Measurements from ENCODE around the gene ELMO1.

ELMO1 gene

GRCh38 chr7:37419496-37419895 lies 29.2 kb downstream of the ELMO1 start:
- Histone ChIP-seq H4K8ac (ENCODE audit: low read depth, low read length) (no peak overlapping the region), H3K4ac (ENCODE audit: low read depth, low read length) (no peak overlapping the region), H3K36me3 (ENCODE audit: control insufficient read depth in 1 of 2, insufficient read depth in 2 of 2, low read length in 2 of 2) (peaks cover 0 to 3% of the 10 kb centered on the region in 2 experiments), H3K79me2 (ENCODE audit: control insufficient read depth, insufficient read depth, low read length, poor library complexity) (no peaks in the 10 kb centered on the region), H4K12ac (ENCODE audit: low read depth, low read length) (no peak overlapping the region), H3K4me1 (ENCODE audit: control insufficient read depth in 1 of 2, insufficient read depth in 2 of 2, low read length in 2 of 2) (peaks cover 0 to 2% of the 10 kb centered on the region in 2 experiments), H3K27ac (ENCODE audit: low read depth, low read length) (no peak overlapping the region), H3K4me3 (ENCODE audit: low read depth, low read length) (no peak overlapping the region), H3K9me3 (ENCODE audit: insufficient read depth, low read depth, low read length) (no peaks in the 10 kb centered on the region), H3K9ac (ENCODE audit: low read length) (no peak overlapping the region), H3K23ac (ENCODE audit: low read length) (no peak overlapping the region), H3K27me3 (ENCODE audit: insufficient read depth, low read length) (no peaks in the 10 kb centered on the region), H3K14ac (ENCODE audit: low read length) (no peak overlapping the region), H2BK5ac (ENCODE audit: low read depth, low read length, poor library complexity) (no peak overlapping the region), H2AFZ (ENCODE audit: insufficient read depth, low read length, poor library complexity) (no peak overlapping the region), H2AK5ac (ENCODE audit: low read length) (no peak overlapping the region), H4K91ac (ENCODE audit: low read depth, low read length) (no peak overlapping the region), H2BK12ac (ENCODE audit: low read length) (no peak overlapping the region), H3K79me1 (ENCODE audit: low read length) (no peaks in the 10 kb centered on the region), H2BK120ac (ENCODE audit: insufficient read depth, low read length, poor library complexity) (no peak overlapping the region), H3K4me2 (ENCODE audit: low read length) (no peak overlapping the region), H3K18ac (ENCODE audit: low read length) (no peak overlapping the region)
- no peak for DNase-seq

GRCh38 chr7:37418381-37418780 lies 30.3 kb downstream of the ELMO1 start:
- no CpG with 5 or more reads among the region's 6 CpGs for WGBS (ENCODE audit: extremely low coverage, insufficient coverage, insufficient read length)

GRCh38 chr7:37417107-37417474 lies 31.6 kb downstream of the ELMO1 start:
- no peak overlapping the region for H2BK12ac ChIP-seq (ENCODE audit: low read length)
- peaks cover 0 to 2% of the 10 kb centered on the region in 2 experiments for H3K4me1 ChIP-seq (ENCODE audit: control insufficient read depth in 1 of 2, insufficient read depth in 2 of 2, low read length in 2 of 2)
- H4K8ac ChIP-seq (ENCODE audit: low read depth, low read length): no peak overlapping the region
- H3K27me3 ChIP-seq (ENCODE audit: insufficient read depth, low read length): no peaks in the 10 kb centered on the region
- H4K91ac ChIP-seq (ENCODE audit: low read depth, low read length): no peak overlapping the region
- H2AFZ ChIP-seq (ENCODE audit: insufficient read depth, low read length, poor library complexity): no peak overlapping the region
- H4K12ac ChIP-seq (ENCODE audit: low read depth, low read length): no peak overlapping the region
- no peak overlapping the region for H3K4me2 ChIP-seq (ENCODE audit: low read length)
- H3K4ac ChIP-seq (ENCODE audit: low read depth, low read length): no peak overlapping the region
- no peak overlapping the region for H3K23ac ChIP-seq (ENCODE audit: low read length)
- no peak overlapping the region for H3K27ac ChIP-seq (ENCODE audit: low read depth, low read length)
- H3K79me1 ChIP-seq (ENCODE audit: low read length): no peaks in the 10 kb centered on the region
- H2BK5ac ChIP-seq (ENCODE audit: low read depth, low read length, poor library complexity): no peak overlapping the region
- DNase-seq: no peak
- H3K79me2 ChIP-seq (ENCODE audit: control insufficient read depth, insufficient read depth, low read length, poor library complexity): no peaks in the 10 kb centered on the region
- no peak overlapping the region for H2AK5ac ChIP-seq (ENCODE audit: low read length)
- H3K36me3 ChIP-seq (ENCODE audit: control insufficient read depth in 1 of 2, insufficient read depth in 2 of 2, low read length in 2 of 2): peaks cover 0 to 9% of the 10 kb centered on the region in 2 experiments
- H3K9me3 ChIP-seq (ENCODE audit: insufficient read depth, low read depth, low read length): no peaks in the 10 kb centered on the region
- H3K4me3 ChIP-seq (ENCODE audit: low read depth, low read length): no peak overlapping the region
- WGBS (ENCODE audit: extremely low coverage, insufficient coverage, insufficient read length): no CpG with 5 or more reads among the region's 10 CpGs
- H3K18ac ChIP-seq (ENCODE audit: low read length): no peak overlapping the region
- no peak overlapping the region for H2BK120ac ChIP-seq (ENCODE audit: insufficient read depth, low read length, poor library complexity)
- no peak overlapping the region for H3K14ac ChIP-seq (ENCODE audit: low read length)
- H3K9ac ChIP-seq (ENCODE audit: low read length): no peak overlapping the region

More at GRCh38 chr7:37418381-37418780, 30.3 kb downstream of the ELMO1 start:
- Histone ChIP-seq H3K27me3 (ENCODE audit: insufficient read depth, low read length) (no peaks in the 10 kb centered on the region), H3K36me3 (ENCODE audit: control insufficient read depth in 1 of 2, insufficient read depth in 2 of 2, low read length in 2 of 2) (peaks cover 0 to 5% of the 10 kb centered on the region in 2 experiments), H4K12ac (ENCODE audit: low read depth, low read length) (no peak overlapping the region), H3K4me1 (ENCODE audit: control insufficient read depth in 1 of 2, insufficient read depth in 2 of 2, low read length in 2 of 2) (peaks cover 0 to 2% of the 10 kb centered on the region in 2 experiments), H3K79me2 (ENCODE audit: control insufficient read depth, insufficient read depth, low read length, poor library complexity) (no peaks in the 10 kb centered on the region), H2BK120ac (ENCODE audit: insufficient read depth, low read length, poor library complexity) (no peak overlapping the region), H3K79me1 (ENCODE audit: low read length) (no peaks in the 10 kb centered on the region), H3K14ac (ENCODE audit: low read length) (no peak overlapping the region), H3K9me3 (ENCODE audit: insufficient read depth, low read depth, low read length) (no peaks in the 10 kb centered on the region), H3K9ac (ENCODE audit: low read length) (no peak overlapping the region), H2AFZ (ENCODE audit: insufficient read depth, low read length, poor library complexity) (no peak overlapping the region), H3K23ac (ENCODE audit: low read length) (no peak overlapping the region), H3K4ac (ENCODE audit: low read depth, low read length) (no peak overlapping the region), H3K18ac (ENCODE audit: low read length) (peak overlapping the region; percentile 11), H2BK12ac (ENCODE audit: low read length) (no peak overlapping the region), H4K8ac (ENCODE audit: low read depth, low read length) (no peak overlapping the region), H4K91ac (ENCODE audit: low read depth, low read length) (no peak overlapping the region), H2AK5ac (ENCODE audit: low read length) (no peak overlapping the region), H3K27ac (ENCODE audit: low read depth, low read length) (no peak overlapping the region), H2BK5ac (ENCODE audit: low read depth, low read length, poor library complexity) (no peak overlapping the region), H3K4me2 (ENCODE audit: low read length) (no peak overlapping the region), H3K4me3 (ENCODE audit: low read depth, low read length) (no peak overlapping the region)
- peak in 1 of 2 donors; percentile 10 for DNase-seq

- no peak overlapping the region for H3K14ac ChIP-seq (ENCODE audit: low read length)
- H3K27ac ChIP-seq (ENCODE audit: low read depth, low read length): no peak overlapping the region
- no peaks in the 10 kb centered on the region for H3K27me3 ChIP-seq (ENCODE audit: insufficient read depth, low read length)
- H3K23ac ChIP-seq (ENCODE audit: low read length): no peak overlapping the region
- no peaks in the 10 kb centered on the region for H3K79me1 ChIP-seq (ENCODE audit: low read length)
- H2AK5ac ChIP-seq (ENCODE audit: low read length): no peak overlapping the region
- H2BK120ac ChIP-seq (ENCODE audit: insufficient read depth, low read length, poor library complexity): no peak overlapping the region
- no peak overlapping the region for H2BK12ac ChIP-seq (ENCODE audit: low read length)
- no peak overlapping the region for H2AFZ ChIP-seq (ENCODE audit: insufficient read depth, low read length, poor library complexity)
- no peaks in the 10 kb centered on the region for H3K4me1 ChIP-seq (ENCODE audit: control insufficient read depth in 1 of 2, insufficient read depth in 2 of 2, low read length in 2 of 2)
- H3K4ac ChIP-seq (ENCODE audit: low read depth, low read length): no peak overlapping the region
- no peaks in the 10 kb centered on the region for H3K9me3 ChIP-seq (ENCODE audit: insufficient read depth, low read depth, low read length)
- H4K91ac ChIP-seq (ENCODE audit: low read depth, low read length): no peak overlapping the region
- no peak overlapping the region for H4K12ac ChIP-seq (ENCODE audit: low read depth, low read length)
- H4K8ac ChIP-seq (ENCODE audit: low read depth, low read length): no peak overlapping the region
- WGBS (ENCODE audit: extremely low coverage, insufficient coverage, insufficient read length): no CpG with 5 or more reads among the region's 6 CpGs
- no peaks in the 10 kb centered on the region for H3K79me2 ChIP-seq (ENCODE audit: control insufficient read depth, insufficient read depth, low read length, poor library complexity)
- no peak overlapping the region for H2BK5ac ChIP-seq (ENCODE audit: low read depth, low read length, poor library complexity)
- H3K9ac ChIP-seq (ENCODE audit: low read length): no peak overlapping the region
- H3K4me2 ChIP-seq (ENCODE audit: low read length): no peak overlapping the region
- H3K4me3 ChIP-seq (ENCODE audit: low read depth, low read length): no peak overlapping the region
- DNase-seq: no peak
- H3K36me3 ChIP-seq (ENCODE audit: control insufficient read depth in 1 of 2, insufficient read depth in 2 of 2, low read length in 2 of 2): peaks cover 1 to 9% of the 10 kb centered on the region in 2 experiments
- no peak overlapping the region for H3K18ac ChIP-seq (ENCODE audit: low read length)
Observed at GRCh38 chr7:37416378-37417106, 32.1 kb downstream of the ELMO1 start.

Data from trophoblast cell (in vitro differentiated cells and primary cell).